WTC11 (cell line): Measurements from ENCODE around the gene ABCB11.

ENCODE experiments used
- ATF2 ChIP-seq: sonication (generic); formaldehyde crosslinking; IDR thresholded peaks from 2 replicates; pipeline ENCODE4 v1.8.1; 2022; ENCODE audit warnings: low read depth, missing genetic modification reagents, borderline replicate concordance
- CTCF ChIP-seq: fragments of 200-600 bp; IDR thresholded peaks from 2 replicates; pipeline ENCODE4 v1.8.0; 2022; ENCODE audit warnings: antibody characterized with exemption
- ESRRA ChIP-seq: sonication (generic); formaldehyde crosslinking; IDR thresholded peaks from 2 replicates; pipeline ENCODE4 v1.8.1; 2022; ENCODE audit warnings: mild to moderate bottlenecking, missing genetic modification reagents, borderline replicate concordance
- SOX15 ChIP-seq: fragments of 250-450 bp; sonication (Bioruptor Pico); IDR thresholded peaks from 2 replicates; pipeline ENCODE4 v1.9.0; 2021; ENCODE audit warnings: mild to moderate bottlenecking
- TP53 ChIP-seq: sonication (generic); formaldehyde crosslinking; IDR thresholded peaks from 2 replicates; pipeline ENCODE4 v1.8.1; 2023; ENCODE audit warnings: mild to moderate bottlenecking, missing genetic modification reagents
- ZNF263 ChIP-seq: sonication (generic); formaldehyde crosslinking; IDR thresholded peaks from 2 replicates; pipeline ENCODE4 v1.8.1; 2022; ENCODE audit warnings: low read depth, mild to moderate bottlenecking, moderate library complexity, missing genetic modification reagents
- TF ChIP-seq, protein P1 (sequence below): sonication (generic); formaldehyde crosslinking; IDR thresholded peaks from 2 replicates; pipeline ENCODE4 v1.8.1; 2023; ENCODE audit warnings: mild to moderate bottlenecking, missing genetic modification reagents, moderate library complexity
- TF ChIP-seq, protein P2 (sequence below): sonication (generic); formaldehyde crosslinking; IDR thresholded peaks from 2 replicates; pipeline ENCODE4 v1.8.1; 2022; ENCODE audit warnings: missing genetic modification reagents, borderline replicate concordance

DNA sequence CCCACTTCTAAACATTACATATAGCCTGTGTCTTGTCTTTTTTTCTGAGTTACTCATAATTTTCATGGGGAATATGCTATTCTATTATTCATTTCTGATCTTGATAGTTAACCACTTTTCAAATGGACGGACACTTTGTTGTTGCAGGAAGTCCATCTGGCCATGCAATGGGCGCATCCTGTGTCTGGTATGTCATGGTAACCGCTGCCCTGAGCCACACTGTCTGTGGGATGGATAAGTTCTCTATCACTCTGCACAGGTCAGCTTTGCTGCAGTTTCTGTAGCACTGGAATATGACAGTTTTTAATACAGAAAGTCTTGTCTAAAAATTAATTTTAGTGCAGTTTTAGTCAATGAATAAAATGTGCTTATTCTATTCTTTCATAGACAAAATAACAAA is 126.8 kb downstream of the ABCB11 start:
- TF ChIP-seq CTCF (no peak), ZNF263 (CRISPR knock-in tag) (no peak), SOX15 (no peak), ESRRA (CRISPR knock-in tag) (no peak), TP53 (no peak), ATF2 (no peak)
- TF ChIP-seq, protein P1, sequence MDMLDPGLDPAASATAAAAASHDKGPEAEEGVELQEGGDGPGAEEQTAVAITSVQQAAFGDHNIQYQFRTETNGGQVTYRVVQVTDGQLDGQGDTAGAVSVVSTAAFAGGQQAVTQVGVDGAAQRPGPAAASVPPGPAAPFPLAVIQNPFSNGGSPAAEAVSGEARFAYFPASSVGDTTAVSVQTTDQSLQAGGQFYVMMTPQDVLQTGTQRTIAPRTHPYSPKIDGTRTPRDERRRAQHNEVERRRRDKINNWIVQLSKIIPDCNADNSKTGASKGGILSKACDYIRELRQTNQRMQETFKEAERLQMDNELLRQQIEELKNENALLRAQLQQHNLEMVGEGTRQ, result no peak
- TF ChIP-seq, protein P2, sequence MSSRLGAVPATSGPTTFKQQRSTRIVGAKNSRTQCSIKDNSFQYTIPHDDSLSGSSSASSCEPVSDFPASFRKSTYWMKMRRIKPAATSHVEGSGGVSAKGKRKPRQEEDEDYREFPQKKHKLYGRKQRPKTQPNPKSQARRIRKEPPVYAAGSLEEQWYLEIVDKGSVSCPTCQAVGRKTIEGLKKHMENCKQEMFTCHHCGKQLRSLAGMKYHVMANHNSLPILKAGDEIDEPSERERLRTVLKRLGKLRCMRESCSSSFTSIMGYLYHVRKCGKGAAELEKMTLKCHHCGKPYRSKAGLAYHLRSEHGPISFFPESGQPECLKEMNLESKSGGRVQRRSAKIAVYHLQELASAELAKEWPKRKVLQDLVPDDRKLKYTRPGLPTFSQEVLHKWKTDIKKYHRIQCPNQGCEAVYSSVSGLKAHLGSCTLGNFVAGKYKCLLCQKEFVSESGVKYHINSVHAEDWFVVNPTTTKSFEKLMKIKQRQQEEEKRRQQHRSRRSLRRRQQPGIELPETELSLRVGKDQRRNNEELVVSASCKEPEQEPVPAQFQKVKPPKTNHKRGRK, result no peak
